Measurements from ENCODE around the gene KLHDC4. TPM values are rescaled to one million over a fixed set of nuclear protein-coding genes. Genes with fewer than 3 reads are reported as not detected.
"Not testable (repeated sequence)": the region's sequence is repeated elsewhere in the genome, so short reads cannot be mapped to it uniquely, and the experiment has no call there.

Gene KLHDC4
- polyA plus RNA-seq, 3 donors, result 21.5 to 28.1 (median 22.8) TPM

GRCh38 chr16:87790292-87791100 lies 24.7 kb upstream of the KLHDC4 start:
- WGBS, 3 donors, result 72 to 79% (median 79%) methylated on average over 17 of the region's 17 CpGs
- no peak overlapping the region for H3K27ac ChIP-seq (ENCODE audit: low read depth, low read length)

- 82 to 87% (median 86%) methylated on average over 20 of the region's 20 CpGs for WGBS, 3 donors
- no peak overlapping the region for H3K27ac ChIP-seq (ENCODE audit: low read depth, low read length)
Observed at GRCh38 chr16:87789437-87790291, 23.9 kb upstream of the KLHDC4 start.

GRCh38 chr16:87788730-87789436 lies 23.1 kb upstream of the KLHDC4 start:
- WGBS, 3 donors, result 92 to 93% (median 92%) methylated on average over 10 of the region's 10 CpGs
- not testable (repeated sequence) for H3K27ac ChIP-seq (ENCODE audit: low read depth, low read length)

- 85 to 92% (median 86%) methylated on average over 2 of the region's 2 CpGs for WGBS, 3 donors
- not testable (repeated sequence) for H3K27ac ChIP-seq (ENCODE audit: low read depth, low read length)
Observed at GRCh38 chr16:87787451-87788091, 21.8 kb upstream of the KLHDC4 start.

- WGBS, 3 donors, result 37 to 66% (median 55%) methylated on average over 10 of the region's 10 CpGs
- no peak overlapping the region for H3K27ac ChIP-seq (ENCODE audit: low read depth, low read length)
Observed at GRCh38 chr16:87784812-87785211, 19.0 kb upstream of the KLHDC4 start.

GRCh38 chr16:87782033-87782432 lies 16.2 kb upstream of the KLHDC4 start:
- no peak overlapping the region for H3K27ac ChIP-seq (ENCODE audit: low read depth, low read length)
- WGBS, 3 donors, result 85 to 91% (median 90%) methylated on average over 4 of the region's 4 CpGs

- H3K27ac ChIP-seq (ENCODE audit: low read depth, low read length), result no peak overlapping the region
- WGBS, 3 donors, result 53 to 83% (median 59%) methylated on average over 10 of the region's 10 CpGs
Observed at GRCh38 chr16:87780385-87780989, 14.7 kb upstream of the KLHDC4 start.

- H3K27ac ChIP-seq (ENCODE audit: low read depth, low read length), result no peak overlapping the region
Observed at GRCh38 chr16:87778830-87779579, 13.2 kb upstream of the KLHDC4 start.

GRCh38 chr16:87778476-87778829 lies 12.7 kb upstream of the KLHDC4 start:
- no peak overlapping the region for H3K27ac ChIP-seq (ENCODE audit: low read depth, low read length)
- 85 to 91% (median 86%) methylated on average over 13 of the region's 13 CpGs for WGBS, 3 donors

More at GRCh38 chr16:87778830-87779579, 13.2 kb upstream of the KLHDC4 start:
- WGBS, 3 donors, result 20 to 31% (median 22%) methylated on average over 41 of the region's 41 CpGs

GRCh38 chr16:87773836-87774235 lies 8.1 kb upstream of the KLHDC4 start:
- 86 to 90% (median 88%) methylated on average over 16 of the region's 16 CpGs for WGBS, 3 donors
- H3K27ac ChIP-seq (ENCODE audit: low read depth, low read length), result not testable (repeated sequence)

GRCh38 chr16:87767456-87767855 lies 1.7 kb upstream of the KLHDC4 start:
- H3K27ac ChIP-seq (ENCODE audit: low read depth, low read length), result not testable (repeated sequence)
- 80 to 91% (median 89%) methylated on average over 4 of the region's 4 CpGs for WGBS, 3 donors

GRCh38 chr16:87766485-87766797 lies 655 bp upstream of the KLHDC4 start:
- no peak overlapping the region for H3K27ac ChIP-seq (ENCODE audit: low read depth, low read length)
- WGBS, 3 donors, result 34 to 49% (median 44%) methylated on average over 17 of the region's 17 CpGs

- 0% methylated on average over 24 to 32 of the region's 32 CpGs for WGBS, 3 donors
Observed at GRCh38 chr16:87765473-87765775, 362 bp downstream of the KLHDC4 start.

GRCh38 chr16:87764600-87765472 lies 950 bp downstream of the KLHDC4 start:
- 31 to 40% (median 37%) methylated on average over 14 of the region's 14 CpGs for WGBS, 3 donors
- H3K27ac ChIP-seq (ENCODE audit: low read depth, low read length), result no peak overlapping the region

More at GRCh38 chr16:87765473-87765775, 362 bp downstream of the KLHDC4 start:
- H3K27ac ChIP-seq (ENCODE audit: low read depth, low read length), result no peak overlapping the region

GRCh38 chr16:87762620-87763019 lies 3.2 kb downstream of the KLHDC4 start:
- H3K27ac ChIP-seq (ENCODE audit: low read depth, low read length), result no peak overlapping the region
- 91 to 93% (median 92%) methylated on average over 9 of the region's 9 CpGs for WGBS, 3 donors

- WGBS, 3 donors, result 82 to 88% (median 85%) methylated on average over 14 of the region's 14 CpGs
Observed at GRCh38 chr16:87762071-87762571, 3.7 kb downstream of the KLHDC4 start.

GRCh38 chr16:87761060-87761459 lies 4.7 kb downstream of the KLHDC4 start:
- no peak overlapping the region for H3K27ac ChIP-seq (ENCODE audit: low read depth, low read length)
- WGBS, 3 donors, result 87 to 91% (median 90%) methylated on average over 8 of the region's 8 CpGs

More at GRCh38 chr16:87762071-87762571, 3.7 kb downstream of the KLHDC4 start:
- H3K27ac ChIP-seq (ENCODE audit: low read depth, low read length), result no peak overlapping the region

Data from adipose tissue (tissue), 3 donors.